Astrocyte of the hippocampus (primary cell): ENCODE results near the gene MST1R.
A peak's percentile ranks its signal among the peaks of the same experiment; 100 is the strongest.
"Not testable (repeated sequence)": the region's sequence is repeated elsewhere in the genome, so short reads cannot be mapped to it uniquely, and the experiment has no call there.

Source experiments
- DNase-seq: peaks from one replicate; pipeline ENCODE4 v3.0.0; 2011; ENCODE audit warnings: low read depth, low spot score

The MST1R gene

GRCh38 chr3:49911611-49912010 is 7.9 kb upstream of the MST1R start:
- DNase-seq: no peak

DNA sequence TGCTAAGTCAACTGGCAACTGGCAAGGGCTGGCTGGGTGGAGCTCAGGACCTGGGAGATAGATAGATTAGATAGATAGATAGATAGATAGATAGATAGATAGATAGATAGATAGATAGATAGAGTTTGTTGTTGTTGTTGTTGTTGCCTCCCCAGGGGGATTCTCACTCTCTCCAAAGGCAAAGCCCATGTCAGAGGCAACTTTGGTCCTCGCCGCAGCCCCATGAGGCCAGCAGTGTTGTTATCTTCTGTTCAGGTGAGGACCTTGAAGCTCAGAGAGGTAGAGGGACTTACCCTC is 7.4 kb upstream of the MST1R start:
- DNase-seq: no peak

- DNase-seq: no peak
These were observed 6.9 kb upstream of the MST1R start for GRCh38 chr3:49910409-49911123.

GRCh38 chr3:49908373-49909199 is 4.9 kb upstream of the MST1R start:
- DNase-seq: no peak

DNA sequence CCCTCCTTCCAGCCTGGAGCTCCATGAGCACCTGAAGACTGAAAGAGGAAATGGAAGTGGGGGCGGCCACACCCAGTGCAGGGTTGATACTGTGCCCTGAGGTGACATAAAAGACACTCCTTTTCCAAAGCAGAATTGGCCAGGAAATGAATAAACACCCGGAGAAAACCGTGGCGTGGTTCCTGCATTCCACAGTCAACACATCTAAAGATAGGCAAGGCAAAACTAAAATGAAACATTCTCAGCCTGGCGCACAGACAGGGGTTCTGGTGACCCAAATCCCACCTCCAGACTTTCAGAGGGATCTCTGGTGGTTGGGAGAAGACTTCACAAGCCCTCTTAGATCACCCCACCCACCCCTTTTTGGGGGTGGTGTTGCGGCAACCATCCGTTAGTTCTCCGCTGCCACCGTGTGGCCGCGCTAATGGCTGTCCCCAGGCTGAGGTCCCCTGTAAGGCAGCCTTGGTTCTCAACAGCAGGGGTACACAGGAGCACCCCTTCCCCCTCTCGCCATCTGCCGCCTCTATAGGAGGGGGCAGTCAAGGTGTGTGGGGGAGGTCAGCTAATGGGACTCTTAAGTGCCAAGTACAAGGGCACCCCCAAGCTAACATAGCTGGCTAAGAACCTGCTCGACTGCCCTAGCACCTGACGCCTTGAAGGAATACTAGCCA is 2.5 kb upstream of the MST1R start:
- DNase-seq: peak; percentile 69

DNA sequence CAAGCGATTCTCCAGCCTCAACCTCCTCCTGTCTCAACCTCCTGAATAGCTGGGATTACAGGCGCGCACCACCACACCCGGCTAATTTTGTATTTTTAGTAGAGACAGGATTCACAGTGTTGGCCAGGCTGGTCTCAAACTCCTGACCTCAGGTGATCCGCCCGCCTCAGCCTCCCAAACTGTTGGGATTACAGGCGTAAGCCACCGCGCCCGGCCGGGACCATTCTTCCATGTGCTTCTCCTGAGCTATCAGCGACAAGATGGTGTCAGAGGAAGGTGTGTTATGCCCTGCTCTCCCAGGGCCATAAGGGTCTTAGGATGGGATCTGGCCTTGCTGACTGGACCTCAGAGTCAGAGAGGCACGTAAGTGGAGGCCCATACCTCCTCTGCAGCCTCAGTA is 775 bp upstream of the MST1R start:
- DNase-seq: not testable (repeated sequence)

- DNase-seq: no peak
These were observed 945 bp downstream of the MST1R start for GRCh38 chr3:49902511-49903345.

DNA sequence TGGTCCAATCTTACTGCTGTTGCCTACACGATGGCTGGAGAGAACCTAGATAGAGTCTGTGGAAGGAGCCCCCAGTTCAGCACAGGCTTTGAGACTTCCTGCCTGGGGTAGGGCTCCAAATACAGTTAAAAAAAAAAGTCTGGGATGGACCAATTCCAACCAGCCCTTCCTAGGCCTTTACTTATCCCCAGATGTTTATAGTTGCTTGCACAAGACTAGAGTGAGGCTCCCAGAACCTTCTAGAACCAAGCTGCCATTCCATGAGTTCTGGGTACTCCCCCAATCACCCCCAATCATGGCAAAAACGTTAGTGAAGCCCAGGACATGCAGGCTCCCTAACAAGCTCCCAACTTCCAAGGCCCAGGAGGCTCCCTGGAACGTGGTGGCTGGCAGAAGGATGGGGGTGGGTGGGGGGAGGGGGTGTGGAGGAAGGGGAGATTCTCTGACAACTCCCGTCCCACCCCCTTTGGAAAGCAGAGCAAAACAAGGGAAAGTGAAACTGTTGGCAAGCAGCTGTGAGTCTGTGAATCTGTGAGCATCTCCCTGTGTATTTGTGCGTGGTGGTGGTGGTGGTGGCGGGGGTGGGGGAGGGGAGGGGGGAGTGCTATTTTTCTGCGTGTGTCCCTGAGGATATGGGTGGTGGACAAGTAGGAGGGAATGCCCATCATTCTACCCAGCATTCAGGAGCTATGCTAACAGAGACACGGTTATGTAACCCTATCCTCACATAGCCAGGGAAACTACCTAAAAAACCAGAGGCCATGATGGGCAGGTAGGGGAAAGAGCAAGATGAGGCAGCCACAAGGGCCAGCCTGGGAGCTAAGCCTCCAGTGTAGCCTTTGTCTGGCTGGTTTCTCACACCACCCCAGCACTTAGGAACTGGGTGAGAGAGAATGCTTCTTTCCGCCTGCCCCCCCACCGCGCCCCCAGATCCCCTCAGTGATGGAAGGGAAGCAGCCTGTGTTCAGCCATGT is 2.0 kb downstream of the MST1R start:
- no peak for DNase-seq

GRCh38 chr3:49900491-49901153 is 3.1 kb downstream of the MST1R start:
- peak; percentile 84 for DNase-seq

- no peak for DNase-seq
These were observed 3.9 kb downstream of the MST1R start for GRCh38 chr3:49899815-49900214.

- no peak for DNase-seq
These were observed 4.7 kb downstream of the MST1R start for GRCh38 chr3:49898991-49899390.

- no peak for DNase-seq
These were observed 7.3 kb downstream of the MST1R start for GRCh38 chr3:49896345-49896744.

DNA sequence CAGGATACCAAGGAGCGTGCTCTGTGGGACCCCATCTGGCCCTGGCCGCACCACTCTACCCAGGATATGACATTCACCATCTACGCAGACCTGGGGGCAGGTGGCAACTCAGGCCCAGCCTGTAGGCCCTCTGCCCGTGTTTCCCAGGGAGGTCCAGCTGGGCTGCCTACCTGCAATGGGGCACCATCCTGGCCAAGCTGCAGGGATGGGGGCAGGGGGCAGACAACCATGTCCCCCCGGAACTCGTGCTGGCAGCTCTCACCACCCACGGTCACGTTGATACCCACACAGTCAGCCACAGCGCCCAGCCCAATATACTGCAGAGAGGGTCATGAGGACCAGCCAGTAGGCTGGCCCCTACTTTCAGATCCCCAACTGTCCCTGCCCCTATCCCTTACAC is 7.9 kb downstream of the MST1R start:
- DNase-seq: no peak

GRCh38 chr3:49889296-49889695 is 14.4 kb downstream of the MST1R start:
- no peak for DNase-seq

GRCh38 chr3:49886922-49887265 is 16.8 kb downstream of the MST1R start:
- DNase-seq: no peak

- DNase-seq: peak; percentile 20
These were observed 19.7 kb downstream of the MST1R start for GRCh38 chr3:49883998-49884397.

GRCh38 chr3:49882166-49882565 is 21.5 kb downstream of the MST1R start:
- DNase-seq: no peak

GRCh38 chr3:49880581-49881315 is 22.9 kb downstream of the MST1R start:
- no peak for DNase-seq

GRCh38 chr3:49879721-49880120 is 24.0 kb downstream of the MST1R start:
- DNase-seq: no peak

- DNase-seq: no peak
These were observed 25.0 kb downstream of the MST1R start for GRCh38 chr3:49878686-49879085.
